Mesendoderm (in vitro differentiated cells): ENCODE data around the gene HUS1.

Experiments used
- DNase-seq: peaks from one replicate; pipeline ENCODE4 v3.0.0; 2013
- H2AK5ac ChIP-seq: 2 replicates; pipeline ENCODE4 v1.6.1; 2013; ENCODE audit warnings: low read length, inconsistent platforms
- H2BK120ac ChIP-seq: 2 replicates; pipeline ENCODE4 v1.6.1; 2013; ENCODE audit warnings: low read depth, mild to moderate bottlenecking, low read length, moderate library complexity, mixed read lengths
- H2BK15ac ChIP-seq: replicated peaks from 2 replicates; pipeline ENCODE4 v1.6.1; 2013; ENCODE audit warnings: low read depth, mild to moderate bottlenecking, moderate library complexity
- H2BK5ac ChIP-seq: 2 replicates; pipeline ENCODE4 v1.6.1; 2013; ENCODE audit warnings: low read length, inconsistent platforms
- H3K18ac ChIP-seq: 2 replicates; pipeline ENCODE4 v1.6.1; 2013; ENCODE audit warnings: mild to moderate bottlenecking, low read length, mixed read lengths
- H3K23ac ChIP-seq: one replicate; pipeline ENCODE4 v1.6.1; 2013; ENCODE audit warnings: low read length
- H3K27ac ChIP-seq: 2 replicates; pipeline ENCODE4 v1.5.1; 2013; ENCODE audit warnings: low read depth, mild to moderate bottlenecking, inconsistent platforms, low read length, moderate library complexity
- H3K27me3 ChIP-seq: 2 replicates; pipeline ENCODE4 v1.6.1; 2013; ENCODE audit warnings: low read length, control low read depth, mild to moderate bottlenecking, inconsistent platforms; ENCODE audit not compliant: insufficient read depth, poor library complexity
- H3K36me3 ChIP-seq: 2 replicates; pipeline ENCODE4 v1.6.1; 2013; ENCODE audit warnings: low read length, inconsistent platforms; ENCODE audit not compliant: control insufficient read depth, insufficient read depth
- H3K4ac ChIP-seq: one replicate; pipeline ENCODE4 v1.6.1; 2013; ENCODE audit warnings: low read depth, mild to moderate bottlenecking, low read length, moderate library complexity
- H3K4me1 ChIP-seq: 2 replicates; pipeline ENCODE4 v1.6.1; 2013; ENCODE audit warnings: low read depth, low read length, inconsistent platforms; ENCODE audit not compliant: control insufficient read depth
- H3K4me2 ChIP-seq: 2 replicates; pipeline ENCODE4 v1.6.1; 2013; ENCODE audit warnings: low read length
- H3K4me3 ChIP-seq: 2 replicates; pipeline ENCODE4 v1.5.1; 2013; ENCODE audit warnings: mild to moderate bottlenecking, low read length
- H3K56ac ChIP-seq: one replicate; pipeline ENCODE4 v1.6.1; 2013; ENCODE audit warnings: low read length
- H3K79me1 ChIP-seq: 2 replicates; pipeline ENCODE4 v1.6.1; 2013; ENCODE audit warnings: low read length, inconsistent platforms
- H3K79me2 ChIP-seq: 2 replicates; pipeline ENCODE4 v1.6.1; 2013; ENCODE audit warnings: mild to moderate bottlenecking, low read length; ENCODE audit not compliant: control insufficient read depth, insufficient read depth
- H3K9ac ChIP-seq: 2 replicates; pipeline ENCODE4 v1.6.1; 2013; ENCODE audit warnings: low read length, inconsistent platforms
- H4K5ac ChIP-seq: one replicate; pipeline ENCODE4 v1.6.1; 2013; ENCODE audit warnings: low read length
- H4K8ac ChIP-seq: one replicate; pipeline ENCODE4 v1.6.1; 2013; ENCODE audit warnings: low read depth, mild to moderate bottlenecking, control low read depth, low read length, moderate library complexity
- WGBS: extraction: QIAGEN DNeasy Blood & Tissue Kit; methylation state at CpG from one replicate; pipeline ENCODE4 v1.1.7; 2013; ENCODE audit warnings: low lambda C conversion rate, missing lambda C conversion rate; ENCODE audit not compliant: insufficient coverage; ENCODE audit errors: extremely low coverage; 5-methylcytosine and 5-hydroxymethylcytosine counted together

The HUS1 gene

DNA sequence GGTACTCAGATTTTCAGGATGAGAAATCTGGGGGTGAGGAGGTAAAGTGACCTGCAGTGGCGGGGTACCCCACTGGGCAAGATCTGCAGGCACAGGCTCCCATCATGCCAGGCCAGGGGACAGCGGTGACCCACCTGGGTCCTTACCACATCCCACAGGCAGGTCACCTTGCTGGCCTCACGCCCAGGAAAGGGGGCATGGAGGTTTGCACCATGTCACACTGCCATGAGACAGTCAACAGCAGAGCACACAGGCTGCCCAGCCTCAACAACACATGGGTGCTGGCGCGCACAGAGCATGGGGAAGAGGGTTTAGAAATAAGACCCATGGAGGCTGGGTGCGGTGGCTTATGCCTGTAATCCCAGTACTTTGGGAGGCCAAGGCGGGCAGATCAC lies 32.1 kb downstream of the HUS1 start:
- Histone ChIP-seq H3K36me3 (no peaks in the 10 kb centered on the region), H3K27ac (no peak overlapping the region)
- no peak for DNase-seq

DNA sequence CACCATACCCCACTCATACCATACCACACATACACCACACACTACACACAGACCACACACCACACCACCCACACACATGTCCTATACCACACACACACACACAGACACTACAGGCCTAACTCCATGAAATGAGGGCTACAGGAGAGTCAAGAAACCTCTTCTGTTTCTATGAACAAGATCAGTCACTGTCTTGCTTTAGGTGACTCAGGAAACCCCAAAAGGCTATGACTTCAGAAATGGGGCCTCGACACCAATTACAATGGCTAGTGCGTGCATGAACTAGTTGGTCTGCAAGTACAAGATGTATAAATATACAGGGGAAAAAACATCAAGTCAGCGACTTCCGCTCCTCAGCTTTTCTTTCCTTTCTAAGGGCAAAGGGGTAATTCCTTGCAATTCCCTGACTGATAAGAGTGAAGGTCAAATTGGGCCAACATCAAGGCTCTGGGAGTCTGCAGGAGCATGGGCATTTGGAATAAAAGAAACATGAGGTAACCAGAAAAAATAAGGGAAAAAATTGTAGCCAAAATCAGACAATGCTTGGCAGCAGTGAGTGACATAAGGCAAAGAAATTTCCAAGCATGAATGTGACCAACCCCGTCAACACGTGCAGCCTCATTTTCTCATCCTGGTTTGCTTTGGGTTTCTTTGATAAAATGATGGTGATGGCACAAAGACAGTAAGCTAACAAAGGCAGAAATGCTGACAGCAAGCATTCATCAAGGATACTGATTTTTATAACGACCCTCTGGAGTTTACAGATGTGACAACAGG lies 32.6 kb downstream of the HUS1 start:
- no peaks in the 10 kb centered on the region for H3K79me2 ChIP-seq
- DNase-seq: no peak
- no peak overlapping the region for H3K4me3 ChIP-seq
- peak overlapping the region; percentile 45 for H3K23ac ChIP-seq
- no peaks in the 10 kb centered on the region for H3K79me1 ChIP-seq
- no peak overlapping the region for H3K4me2 ChIP-seq
- no peak overlapping the region for H2BK15ac ChIP-seq
- H3K4ac ChIP-seq: no peak overlapping the region
- no peak overlapping the region for H3K27ac ChIP-seq
- no peak overlapping the region for H4K5ac ChIP-seq
- H3K4me1 ChIP-seq: no peaks in the 10 kb centered on the region
- WGBS: no CpG with 5 or more reads among the region's 7 CpGs
- no peaks in the 10 kb centered on the region for H3K36me3 ChIP-seq
- no peak overlapping the region for H3K9ac ChIP-seq
- peak overlapping the region; percentile 60 for H3K56ac ChIP-seq
- H2AK5ac ChIP-seq: peak overlapping the region; percentile 93
- H2BK5ac ChIP-seq: no peak overlapping the region
- no peaks in the 10 kb centered on the region for H3K27me3 ChIP-seq
- no peak overlapping the region for H2BK120ac ChIP-seq
- H3K18ac ChIP-seq: no peak overlapping the region
- H4K8ac ChIP-seq: no peak overlapping the region

More for the DNA sequence above, 32.1 kb downstream of the HUS1 start:
- Histone ChIP-seq H3K4me2 (no peak overlapping the region), H2BK5ac (no peak overlapping the region), H3K4ac (no peak overlapping the region), H3K79me1 (no peaks in the 10 kb centered on the region), H3K18ac (no peak overlapping the region), H4K8ac (no peak overlapping the region), H2AK5ac (no peak overlapping the region), H3K27me3 (no peaks in the 10 kb centered on the region), H3K4me3 (no peak overlapping the region), H3K4me1 (no peaks in the 10 kb centered on the region), H3K23ac (no peak overlapping the region), H3K56ac (no peak overlapping the region), H4K5ac (no peak overlapping the region), H2BK120ac (no peak overlapping the region), H3K9ac (no peak overlapping the region), H2BK15ac (no peak overlapping the region), H3K79me2 (no peaks in the 10 kb centered on the region)
- no CpG with 5 or more reads among the region's 7 CpGs for WGBS

DNA sequence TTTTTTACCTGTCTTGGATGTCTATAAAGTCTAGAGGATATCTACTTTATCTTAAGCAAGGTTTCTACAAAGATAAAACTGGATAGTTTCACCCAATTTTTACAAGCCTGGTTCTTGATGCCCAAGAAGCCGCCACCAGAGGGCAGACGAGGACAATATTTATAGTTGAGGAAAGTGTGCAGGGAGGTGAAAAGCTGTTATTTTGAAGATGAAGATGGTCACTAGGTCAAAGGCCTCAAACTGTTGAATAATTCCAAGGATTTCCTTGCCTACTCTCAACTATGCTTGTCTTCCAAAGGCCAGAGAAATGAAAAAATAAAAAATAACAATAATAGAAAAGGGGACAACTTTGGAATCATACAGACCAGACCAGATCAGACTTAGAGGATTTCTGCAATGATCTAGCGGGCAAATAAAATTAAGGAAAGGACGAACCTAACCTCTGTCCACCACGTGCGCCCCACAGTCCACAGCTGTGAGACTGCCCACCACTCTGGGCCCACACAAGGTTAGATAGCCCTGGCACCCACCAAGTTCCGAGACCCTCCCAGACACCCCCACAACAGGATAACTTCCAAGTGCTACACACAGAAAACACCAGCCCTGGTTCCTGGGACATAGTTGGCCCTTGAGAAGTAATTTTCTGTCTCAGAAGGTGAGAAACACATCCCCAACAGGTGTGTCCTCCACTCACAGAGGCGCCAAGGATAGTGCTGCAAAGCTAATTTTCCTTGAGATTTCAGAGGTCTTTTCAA lies 34.0 kb downstream of the HUS1 start:
- Histone ChIP-seq H4K8ac (no peak overlapping the region), H3K79me1 (no peaks in the 10 kb centered on the region), H3K56ac (no peak overlapping the region), H3K4ac (no peak overlapping the region), H2BK15ac (no peak overlapping the region), H3K23ac (no peak overlapping the region), H3K9ac (no peak overlapping the region), H3K4me1 (no peaks in the 10 kb centered on the region), H2AK5ac (no peak overlapping the region), H3K4me3 (no peak overlapping the region), H3K36me3 (no peaks in the 10 kb centered on the region), H3K27me3 (no peaks in the 10 kb centered on the region), H3K79me2 (no peaks in the 10 kb centered on the region), H3K27ac (no peak overlapping the region), H3K18ac (no peak overlapping the region), H3K4me2 (no peak overlapping the region), H4K5ac (no peak overlapping the region), H2BK5ac (no peak overlapping the region), H2BK120ac (no peak overlapping the region)
- DNase-seq: peak; percentile 56
- WGBS: no CpG with 5 or more reads among the region's 8 CpGs

DNA sequence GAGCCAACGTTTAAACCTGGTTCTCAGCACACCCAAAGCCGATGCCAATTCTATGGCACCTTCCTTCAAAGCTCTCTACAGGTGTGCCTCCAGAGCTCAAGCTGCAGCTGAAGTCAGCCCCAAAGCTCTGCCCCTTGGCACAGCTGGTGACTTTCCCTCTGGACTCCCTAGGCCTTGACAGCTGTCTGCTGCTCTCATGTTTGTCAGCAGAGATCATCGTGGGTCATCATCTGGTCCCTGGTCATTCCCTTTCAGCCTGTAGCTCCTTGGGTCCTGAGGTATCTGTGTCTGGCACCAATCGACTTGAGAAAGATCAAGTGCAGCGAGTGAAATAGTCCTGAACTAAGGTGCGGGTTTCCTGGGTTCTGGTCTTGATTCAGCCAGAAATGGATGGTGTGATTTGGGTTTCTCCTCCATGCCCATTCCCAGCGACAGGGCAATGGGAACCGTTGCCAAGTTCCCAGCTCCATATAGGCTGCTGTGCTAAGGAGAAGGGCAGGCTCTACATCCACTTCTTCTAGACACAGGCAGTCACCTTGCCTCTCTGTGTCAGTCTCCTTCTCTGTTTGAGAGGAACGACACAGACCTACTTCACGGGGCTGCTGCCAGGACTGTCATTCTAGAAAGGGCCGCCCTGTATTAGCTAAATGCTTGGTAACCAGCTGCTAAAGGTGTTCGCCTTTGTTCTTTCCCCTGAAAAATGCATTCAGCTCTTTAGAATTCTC lies 34.7 kb downstream of the HUS1 start:
- no CpG with 5 or more reads among the region's 12 CpGs for WGBS

DNA sequence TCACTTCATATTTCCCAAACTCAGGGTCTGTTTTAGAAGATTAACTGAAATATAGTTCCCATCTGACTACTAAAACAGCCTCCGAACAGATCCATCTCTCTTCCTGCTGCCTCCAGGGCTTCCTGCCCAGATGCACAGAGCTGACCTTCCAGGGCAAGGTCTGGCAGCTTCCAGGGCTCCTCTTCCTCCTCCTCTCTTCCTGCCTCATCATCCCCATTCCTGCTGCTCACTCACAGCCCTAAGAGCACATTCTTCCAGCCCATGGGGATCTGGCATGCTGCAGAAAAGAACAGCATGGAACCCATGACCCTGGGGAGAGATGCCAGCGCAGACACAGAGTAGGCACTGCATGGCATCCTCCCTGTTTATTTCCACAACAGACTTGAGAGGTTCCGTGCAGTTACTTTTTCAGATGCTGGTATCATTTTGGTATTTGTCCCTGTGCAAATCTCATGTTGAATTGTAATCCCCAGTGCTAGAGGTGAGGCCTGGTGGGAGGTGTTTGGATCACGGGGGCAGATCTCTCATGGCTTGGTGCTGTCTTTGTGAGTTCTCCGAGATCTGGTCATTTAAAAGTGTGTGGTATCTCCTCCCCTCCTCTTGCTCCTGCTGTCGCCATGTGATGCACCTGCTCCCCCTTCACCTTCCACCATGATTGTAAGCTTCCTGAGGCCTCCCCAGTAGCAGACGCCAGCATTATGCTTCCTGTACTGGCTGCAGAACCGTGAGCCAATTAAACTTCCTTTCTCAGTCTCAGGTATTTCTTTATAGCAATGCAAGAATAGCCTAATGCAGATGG lies 35.5 kb downstream of the HUS1 start:
- Histone ChIP-seq H3K23ac (no peak overlapping the region), H2BK15ac (no peak overlapping the region), H3K4ac (no peak overlapping the region), H3K18ac (no peak overlapping the region), H3K27ac (no peak overlapping the region), H2BK120ac (no peak overlapping the region), H3K27me3 (no peaks in the 10 kb centered on the region), H3K4me1 (no peaks in the 10 kb centered on the region), H4K5ac (no peak overlapping the region), H2BK5ac (no peak overlapping the region), H3K4me3 (no peak overlapping the region), H3K9ac (no peak overlapping the region), H4K8ac (no peak overlapping the region), H3K36me3 (no peaks in the 10 kb centered on the region), H3K4me2 (no peak overlapping the region), H3K79me1 (no peaks in the 10 kb centered on the region), H3K79me2 (no peaks in the 10 kb centered on the region), H2AK5ac (no peak overlapping the region), H3K56ac (no peak overlapping the region)
- WGBS: no CpG with 5 or more reads among the region's 8 CpGs
- DNase-seq: no peak

More for the DNA sequence above, 34.7 kb downstream of the HUS1 start:
- H2BK120ac ChIP-seq: no peak overlapping the region
- H3K4me2 ChIP-seq: no peak overlapping the region
- no peak overlapping the region for H3K18ac ChIP-seq
- no peak overlapping the region for H3K27ac ChIP-seq
- H3K4ac ChIP-seq: no peak overlapping the region
- H4K8ac ChIP-seq: no peak overlapping the region
- H3K56ac ChIP-seq: peak overlapping the region; percentile 52
- H3K36me3 ChIP-seq: no peaks in the 10 kb centered on the region
- H2BK5ac ChIP-seq: no peak overlapping the region
- H3K79me1 ChIP-seq: no peaks in the 10 kb centered on the region
- H3K4me1 ChIP-seq: no peaks in the 10 kb centered on the region
- no peak overlapping the region for H3K9ac ChIP-seq
- H3K4me3 ChIP-seq: no peak overlapping the region
- no peak overlapping the region for H2AK5ac ChIP-seq
- no peak overlapping the region for H2BK15ac ChIP-seq
- DNase-seq: no peak
- no peak overlapping the region for H4K5ac ChIP-seq
- no peaks in the 10 kb centered on the region for H3K27me3 ChIP-seq
- no peak overlapping the region for H3K23ac ChIP-seq
- H3K79me2 ChIP-seq: no peaks in the 10 kb centered on the region
